Immature natural killer cell (primary cell): ENCODE data around the gene CCL5. TPM values are rescaled to one million over a fixed set of nuclear protein-coding genes. Genes with fewer than 3 reads are reported as not detected.

Experiments used
- DNase-seq, 3 donors: peaks; one replicate each; pipeline ENCODE4 v3.0.0; 2022; ENCODE audit warnings: mixed read lengths in 1 of 3
- H3K27ac Mint-ChIP-seq, 6 donors: one replicate each; pipeline ENCODE4 v1.8.0; 2020; ENCODE audit warnings: mixed read lengths in 6 of 6, mild to moderate bottlenecking in 5 of 6, inconsistent platforms in 4 of 6, moderate library complexity in 3 of 6
- H3K27me3 Mint-ChIP-seq, 3 donors: one replicate each; pipeline ENCODE4 v1.8.0; 2020 to 2021; ENCODE audit warnings: low read depth in 3 of 3, mild to moderate bottlenecking in 3 of 3, mixed read lengths in 3 of 3, moderate library complexity in 3 of 3, inconsistent platforms in 1 of 3
- H3K36me3 Mint-ChIP-seq, 3 donors: one replicate each; pipeline ENCODE4 v1.8.0; 2020; ENCODE audit warnings: mixed read lengths in 3 of 3, inconsistent platforms in 2 of 3, mild to moderate bottlenecking in 2 of 3
- H3K4me1 Mint-ChIP-seq, 2 donors: one replicate each; pipeline ENCODE4 v1.8.0; 2020; ENCODE audit warnings: inconsistent platforms in 2 of 2, mild to moderate bottlenecking in 2 of 2, mixed read lengths in 2 of 2, moderate library complexity in 1 of 2
- H3K4me3 Mint-ChIP-seq, 5 donors: one replicate each; pipeline ENCODE4 v1.8.0; 2020; ENCODE audit warnings: mild to moderate bottlenecking in 5 of 5, mixed read lengths in 5 of 5, inconsistent platforms in 3 of 5, moderate library complexity in 3 of 5
- H3K9me3 Mint-ChIP-seq, 6 donors: one replicate each; pipeline ENCODE4 v1.8.0; 2020; ENCODE audit warnings: mild to moderate bottlenecking in 6 of 6, mixed read lengths in 6 of 6, inconsistent platforms in 4 of 6, moderate library complexity in 3 of 6
- polyA plus RNA-seq, 3 donors: library from polyadenylated mRNA; unstranded; fragments of 300-500 nt; fragmentation: Illumina TruSeq; gene quantifications; one replicate each; pipeline ENCODE4 v1.2.3, GENCODE V29; 2021

Gene CCL5
- polyA plus RNA-seq = 1,000 to 10,000 TPM; 1,095 to 2,255 (median 1,960) TPM

DNA sequence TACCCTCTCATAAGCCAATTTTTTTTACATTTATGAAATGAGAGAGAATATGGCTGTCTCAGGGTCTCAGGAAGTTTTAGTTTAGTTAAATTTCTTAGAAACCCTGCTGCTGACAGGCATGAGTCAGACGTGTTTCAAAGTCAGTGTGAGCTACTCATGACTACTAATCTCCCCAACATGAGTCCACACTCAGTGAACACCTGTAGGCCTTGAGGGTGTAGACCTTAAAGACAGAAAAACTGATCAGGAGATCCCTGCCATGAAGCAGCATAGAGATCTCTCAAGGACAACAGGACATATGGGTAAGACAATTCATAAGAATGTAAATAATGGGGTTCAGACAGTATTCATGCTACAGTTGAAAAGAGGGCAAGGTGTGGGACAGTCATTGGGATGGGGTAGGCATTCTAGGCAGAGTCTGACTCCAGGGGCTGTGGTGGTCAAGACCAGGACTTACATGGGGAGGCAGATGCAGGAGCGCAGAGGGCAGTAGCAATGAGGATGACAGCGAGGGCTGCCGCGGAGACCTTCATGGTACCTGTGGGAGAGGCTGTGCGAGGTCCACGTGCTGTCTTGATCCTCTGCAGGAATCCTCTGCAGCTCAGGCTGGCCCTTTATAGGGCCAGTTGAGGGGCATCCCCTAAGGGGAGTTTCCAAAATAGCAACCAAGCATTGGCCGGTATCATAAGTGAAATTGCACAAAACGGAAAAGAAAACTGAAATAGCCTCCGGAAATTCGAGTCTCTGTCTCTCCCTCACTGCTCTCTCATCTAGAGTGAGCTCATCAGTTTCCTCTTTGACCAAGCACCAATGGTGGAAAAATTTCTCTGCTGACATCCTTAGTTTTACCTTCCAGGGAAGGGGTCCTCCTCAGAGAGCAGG, at the start of gene CCL5:
Gene CCL5, minus strand, starts transcription at position 588 of the 882 bp plus-strand sequence.
- Mint-ChIP-seq H3K27ac (peak within 1 kb of the TSS; percentile 90 to 97 (median 94)), H3K27me3 (peaks cover 3 to 18% (median 17%) of the 10 kb centered on the region in 3 donors), H3K4me1 (peaks cover 67 to 78% of the 10 kb centered on the region in 2 donors)

DNA sequence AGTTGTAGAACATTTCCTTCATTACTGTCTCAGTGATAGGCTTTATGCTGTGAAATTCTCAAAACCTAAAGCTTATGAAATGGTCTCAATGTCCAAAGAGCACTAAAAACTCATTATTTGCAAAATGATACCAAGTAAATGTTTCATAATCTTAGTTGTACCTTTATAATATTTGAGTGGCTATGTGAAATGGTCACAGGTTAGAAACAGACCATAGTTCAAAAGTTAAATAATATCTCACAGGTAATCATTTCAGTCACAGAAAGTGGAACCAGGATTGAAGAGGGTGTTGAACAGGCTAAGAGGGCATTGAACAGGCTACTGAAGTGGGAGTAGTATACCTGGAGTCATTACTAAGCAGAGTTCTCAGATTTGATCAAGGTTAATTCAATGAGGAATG, 47.6 kb upstream of the CCL5 start:
- no peak for DNase-seq
- peak overlapping the region in 2 of 5 donors; percentile 4 to 21 for H3K4me3 Mint-ChIP-seq
- no peaks in the 10 kb centered on the region for H3K9me3 Mint-ChIP-seq
- peaks cover 41 to 53% of the 10 kb centered on the region in 2 donors for H3K4me1 Mint-ChIP-seq
- peaks cover 0 to 11% (median 7%) of the 10 kb centered on the region in 3 donors for H3K36me3 Mint-ChIP-seq
- H3K27me3 Mint-ChIP-seq = peaks cover 3 to 4% (median 3%) of the 10 kb centered on the region in 3 donors
- H3K27ac Mint-ChIP-seq = peak overlapping the region in 3 of 6 donors; percentile 1 to 63 (median 23)

More for the DNA sequence above, at the start of gene CCL5:
- Mint-ChIP-seq H3K9me3 (peaks cover 0 to 5% (median 0%) of the 10 kb centered on the region in 6 donors), H3K36me3 (peaks cover 33 to 36% (median 34%) of the 10 kb centered on the region in 3 donors), H3K4me3 (peak within 1 kb of the TSS; percentile 91 to 97 (median 96))
- DNase-seq = peak; percentile 75 to 89 (median 82)

GRCh38 chr17:35923609-35924114, 43.5 kb upstream of the CCL5 start:
- H3K27me3 Mint-ChIP-seq = no peaks in the 10 kb centered on the region
- no peak overlapping the region for H3K4me3 Mint-ChIP-seq
- H3K9me3 Mint-ChIP-seq = no peaks in the 10 kb centered on the region
- no peak for DNase-seq
- peaks cover 0 to 20% (median 15%) of the 10 kb centered on the region in 3 donors for H3K36me3 Mint-ChIP-seq
- H3K4me1 Mint-ChIP-seq = peaks cover 49 to 69% of the 10 kb centered on the region in 2 donors
- peak overlapping the region in 2 of 6 donors; percentile 31 to 61 for H3K27ac Mint-ChIP-seq

- Mint-ChIP-seq H3K27me3 (peaks cover 0 to 3% (median 0%) of the 10 kb centered on the region in 3 donors), H3K4me3 (peak overlapping the region in 3 of 5 donors; percentile 0 to 12 (median 12)), H3K4me1 (peaks cover 62 to 86% of the 10 kb centered on the region in 2 donors), H3K36me3 (peaks cover 0 to 23% (median 11%) of the 10 kb centered on the region in 3 donors), H3K27ac (peak overlapping the region; percentile 54 to 87 (median 76)), H3K9me3 (no peaks in the 10 kb centered on the region)
- no peak for DNase-seq
Measured at GRCh38 chr17:35920229-35920628, 40.1 kb upstream of the CCL5 start.

GRCh38 chr17:35918665-35919064, 38.5 kb upstream of the CCL5 start:
- peak overlapping the region in 3 of 6 donors; percentile 45 to 74 (median 48) for H3K27ac Mint-ChIP-seq
- no peak overlapping the region for H3K4me3 Mint-ChIP-seq
- peaks cover 66 to 86% of the 10 kb centered on the region in 2 donors for H3K4me1 Mint-ChIP-seq
- peaks cover 0 to 3% (median 0%) of the 10 kb centered on the region in 3 donors for H3K27me3 Mint-ChIP-seq
- no peaks in the 10 kb centered on the region for H3K9me3 Mint-ChIP-seq
- no peak for DNase-seq
- H3K36me3 Mint-ChIP-seq = peaks cover 0 to 25% (median 14%) of the 10 kb centered on the region in 3 donors

DNA sequence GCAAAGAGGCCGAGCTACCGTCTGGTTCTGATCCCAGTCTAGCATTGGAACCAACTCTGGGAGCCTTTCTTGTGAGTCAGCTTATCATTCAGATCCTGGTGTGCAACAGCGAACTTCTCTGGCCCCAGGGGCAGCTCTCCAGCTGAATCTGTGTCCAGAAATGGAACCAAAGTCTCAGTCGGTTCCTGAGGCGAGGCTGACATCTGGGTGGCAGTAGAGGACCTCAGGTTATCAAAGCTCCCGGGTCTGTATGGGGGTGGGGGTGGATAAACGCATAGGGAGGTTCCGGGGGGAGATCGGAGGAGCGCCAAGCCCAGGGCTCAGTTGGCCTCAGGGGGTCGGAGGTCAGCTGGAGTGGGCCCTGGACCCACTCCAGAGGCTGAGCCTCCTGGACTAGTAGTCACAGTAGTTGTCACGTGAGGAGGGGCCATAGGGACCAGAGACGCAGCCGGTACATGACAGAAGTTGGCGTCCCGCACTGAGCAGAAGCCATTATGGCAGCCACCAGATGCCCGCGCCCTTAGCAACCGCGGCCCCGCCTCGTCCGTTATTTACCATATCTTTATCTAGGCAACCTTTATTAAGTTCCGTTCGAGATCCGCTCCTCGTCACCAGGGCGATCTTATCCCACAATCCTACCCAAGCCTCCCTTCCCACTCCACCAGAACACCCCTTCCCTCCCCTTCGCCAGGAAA, 37.5 kb upstream of the CCL5 start:
- Mint-ChIP-seq H3K4me1 (peaks cover 73 to 92% of the 10 kb centered on the region in 2 donors), H3K36me3 (peaks cover 0 to 30% (median 22%) of the 10 kb centered on the region in 3 donors), H3K27me3 (peaks cover 0 to 3% (median 0%) of the 10 kb centered on the region in 3 donors), H3K4me3 (no peak overlapping the region), H3K27ac (peak overlapping the region in 1 of 6 donors; percentile 9), H3K9me3 (no peaks in the 10 kb centered on the region)
- no peak for DNase-seq

DNA sequence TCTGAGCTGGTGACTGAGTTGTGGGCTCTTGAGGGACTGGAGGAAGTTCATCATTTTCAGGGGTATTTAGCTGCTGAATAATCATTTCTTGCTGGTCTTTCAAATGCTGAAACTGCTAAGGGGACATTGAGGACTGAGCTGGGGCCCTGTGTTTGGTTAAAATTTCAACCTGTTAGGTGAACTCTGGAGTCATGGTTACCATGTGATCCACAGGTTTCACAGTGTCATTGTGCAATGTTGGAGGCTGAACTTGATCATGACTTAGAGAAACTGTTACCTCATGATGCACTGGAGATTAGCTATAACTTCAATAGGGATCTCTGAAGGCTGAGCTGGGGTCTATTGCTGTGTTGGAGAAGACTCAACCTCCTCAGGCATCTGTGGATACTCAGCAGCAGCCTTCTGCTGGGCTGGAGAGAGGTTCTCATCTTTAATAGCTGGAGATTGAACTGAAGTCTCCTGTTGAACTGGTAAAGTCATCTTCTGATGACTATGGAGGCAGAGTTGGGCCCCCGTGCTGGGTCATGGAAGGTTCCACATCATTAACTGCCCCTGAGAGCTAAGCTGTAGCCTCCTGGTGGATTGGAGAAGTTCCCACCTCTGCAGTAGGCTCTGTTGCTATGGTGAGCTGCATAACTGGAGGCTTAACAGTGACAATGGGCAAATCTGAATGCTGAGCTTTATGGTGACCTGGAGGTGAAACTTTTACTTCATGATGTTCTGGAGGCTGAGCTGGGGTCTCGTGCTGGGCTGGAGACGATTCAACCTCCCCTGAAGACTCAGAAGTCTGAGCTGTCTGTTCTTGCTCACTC, 35.2 kb upstream of the CCL5 start:
- no peak for DNase-seq
- Mint-ChIP-seq H3K36me3 (peaks cover 8 to 30% (median 29%) of the 10 kb centered on the region in 3 donors), H3K4me1 (peaks cover 73 to 89% of the 10 kb centered on the region in 2 donors), H3K4me3 (peak overlapping the region in 3 of 5 donors; percentile 33 to 36 (median 34)), H3K9me3 (no peaks in the 10 kb centered on the region), H3K27me3 (peaks cover 0 to 3% (median 0%) of the 10 kb centered on the region in 3 donors), H3K27ac (peak overlapping the region; percentile 16 to 82 (median 60))

- H3K4me1 Mint-ChIP-seq = peaks cover 72 to 89% of the 10 kb centered on the region in 2 donors
- DNase-seq = no peak
- peak overlapping the region in 5 of 6 donors; percentile 8 to 68 (median 30) for H3K27ac Mint-ChIP-seq
- H3K36me3 Mint-ChIP-seq = peaks cover 8 to 33% (median 30%) of the 10 kb centered on the region in 3 donors
- peaks cover 0 to 3% (median 0%) of the 10 kb centered on the region in 3 donors for H3K27me3 Mint-ChIP-seq
- H3K9me3 Mint-ChIP-seq = no peaks in the 10 kb centered on the region
- peak overlapping the region in 3 of 5 donors; percentile 4 to 51 (median 40) for H3K4me3 Mint-ChIP-seq
Measured at GRCh38 chr17:35914354-35914753, 34.2 kb upstream of the CCL5 start.

DNA sequence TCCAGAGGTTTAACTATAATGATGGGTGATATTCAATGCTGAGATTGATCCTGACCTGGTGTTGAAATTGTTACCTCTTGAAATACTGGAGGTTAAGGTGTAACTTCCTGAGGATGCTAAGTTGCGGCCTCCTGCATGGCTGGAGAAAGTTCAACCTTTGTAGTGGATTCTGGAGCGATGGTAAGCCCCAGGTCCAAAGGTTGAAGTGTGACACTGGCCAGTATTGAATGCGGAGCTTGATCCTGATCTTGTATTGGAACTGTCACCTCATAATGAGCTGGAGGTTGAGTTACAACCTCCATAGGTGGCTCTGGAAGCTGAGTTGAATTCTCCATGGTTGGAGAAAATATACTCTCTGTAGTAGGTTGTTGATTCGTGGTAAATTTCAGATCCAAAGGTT, 33.4 kb upstream of the CCL5 start:
- Mint-ChIP-seq H3K4me1 (peaks cover 74 to 90% of the 10 kb centered on the region in 2 donors), H3K4me3 (peak overlapping the region; percentile 4 to 67 (median 51)), H3K36me3 (peaks cover 13 to 41% (median 34%) of the 10 kb centered on the region in 3 donors), H3K27me3 (peaks cover 0 to 3% (median 0%) of the 10 kb centered on the region in 3 donors), H3K9me3 (no peaks in the 10 kb centered on the region), H3K27ac (peak overlapping the region in 4 of 6 donors; percentile 19 to 73 (median 47))
- DNase-seq = no peak

- H3K27ac Mint-ChIP-seq = peak overlapping the region in 5 of 6 donors; percentile 30 to 73 (median 48)
- no peaks in the 10 kb centered on the region for H3K9me3 Mint-ChIP-seq
- no peak for DNase-seq
- peak overlapping the region; percentile 4 to 67 (median 51) for H3K4me3 Mint-ChIP-seq
- peaks cover 14 to 45% (median 35%) of the 10 kb centered on the region in 3 donors for H3K36me3 Mint-ChIP-seq
- H3K4me1 Mint-ChIP-seq = peaks cover 74 to 90% of the 10 kb centered on the region in 2 donors
- peaks cover 0 to 3% (median 0%) of the 10 kb centered on the region in 3 donors for H3K27me3 Mint-ChIP-seq
Measured at GRCh38 chr17:35912942-35913341, 32.8 kb upstream of the CCL5 start.

- Mint-ChIP-seq H3K4me1 (peaks cover 76 to 90% of the 10 kb centered on the region in 2 donors), H3K9me3 (no peaks in the 10 kb centered on the region), H3K4me3 (peak overlapping the region in 1 of 5 donors; percentile 4), H3K36me3 (peaks cover 14 to 50% (median 35%) of the 10 kb centered on the region in 3 donors), H3K27ac (peak overlapping the region in 2 of 6 donors; percentile 53 to 73), H3K27me3 (peaks cover 0 to 3% (median 0%) of the 10 kb centered on the region in 3 donors)
- DNase-seq = no peak
Measured at GRCh38 chr17:35912339-35912912, 32.3 kb upstream of the CCL5 start.

DNA sequence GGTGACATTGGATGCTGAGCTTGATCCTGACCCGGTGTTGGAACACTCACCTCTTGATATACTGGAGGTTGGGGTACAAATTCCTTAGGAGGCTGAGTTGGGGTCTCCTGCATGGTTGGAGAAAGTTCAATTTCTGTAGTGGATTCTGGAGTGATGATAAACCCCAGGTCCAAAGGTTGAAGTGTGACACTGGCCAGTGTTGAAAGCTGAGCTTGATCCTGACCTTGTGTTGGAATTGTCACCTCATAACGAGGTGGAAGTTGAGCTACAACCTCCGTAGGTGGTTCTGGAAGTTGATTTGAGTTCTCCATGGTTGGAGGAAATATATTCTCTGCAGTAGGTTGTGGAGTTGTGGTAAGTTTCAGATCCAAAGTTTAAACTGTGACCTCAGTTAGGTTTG, 29.2 kb upstream of the CCL5 start:
- H3K9me3 Mint-ChIP-seq = no peaks in the 10 kb centered on the region
- peak overlapping the region in 3 of 6 donors; percentile 31 to 77 (median 47) for H3K27ac Mint-ChIP-seq
- DNase-seq = no peak
- no peaks in the 10 kb centered on the region for H3K27me3 Mint-ChIP-seq
- no peak overlapping the region for H3K4me3 Mint-ChIP-seq
- H3K36me3 Mint-ChIP-seq = peaks cover 17 to 47% (median 45%) of the 10 kb centered on the region in 3 donors
- peaks cover 78 to 93% of the 10 kb centered on the region in 2 donors for H3K4me1 Mint-ChIP-seq
